ENCODE data around the gene RNASE13.

GRCh38 chr14:21018781-21019180 lies 15.8 kb downstream of the RNASE13 start:
- TF ChIP-seq EZH2 (IDR thresholded peaks at IDR 0.05; ENCODE audit: insufficient read depth, poor library complexity, severe bottlenecking) (no peak), EZH2phosphoT487 (IDR thresholded peaks at IDR 0.05; ENCODE audit: insufficient read depth, low read depth) (no peak)

Measured in GM23248 (cell line).